Fibroblast of lung (primary cell): ENCODE data around the gene SH3TC1. TPM values are rescaled to one million over a fixed set of nuclear protein-coding genes. Genes with fewer than 3 reads are reported as not detected.

ENCODE experiments used
- DNase-seq, 2 donors: peaks; one replicate each; pipeline versions ENCODE4 v3.0.0 to v3.0.0-alpha.2; 2010; ENCODE audit warnings: low read depth in 2 of 2
- H2AFZ ChIP-seq: 2 replicates; pipeline ENCODE4 v1.5.1; 2012; ENCODE audit warnings: low read length, control low read depth, inconsistent platforms
- H3K27ac ChIP-seq: 2 replicates; pipeline ENCODE4 v1.5.1; 2011; ENCODE audit warnings: low read length, control low read depth; ENCODE audit not compliant: insufficient read depth
- H3K27me3 ChIP-seq: 2 replicates; pipeline ENCODE4 v1.5.1; 2011; ENCODE audit warnings: mild to moderate bottlenecking, low read length; ENCODE audit not compliant: control insufficient read depth, insufficient read depth
- H3K36me3 ChIP-seq: 2 replicates; pipeline ENCODE4 v1.5.1; 2011; ENCODE audit warnings: low read length; ENCODE audit not compliant: control insufficient read depth, insufficient read depth
- H3K4me1 ChIP-seq: 2 replicates; pipeline ENCODE4 v1.5.1; 2011; ENCODE audit warnings: low read length; ENCODE audit not compliant: control insufficient read depth, insufficient read depth; ENCODE audit errors: extremely low read depth
- H3K4me2 ChIP-seq: 2 replicates; pipeline ENCODE4 v1.5.1; 2011; ENCODE audit warnings: low read length, control low read depth; ENCODE audit not compliant: insufficient read depth; ENCODE audit errors: extremely low read depth
- H3K4me3 ChIP-seq, 4 experiments: fragments of 200-600 bp in 1 of 4; sonication (generic) in 1 of 4; replicated peaks in 1 of 4; 2 replicates each; pipeline ENCODE4 v1.5.1; 2011 to 2016; ENCODE audit warnings: low read length in 4 of 4, low read depth in 3 of 4, mild to moderate bottlenecking in 3 of 4, control low read depth in 2 of 4, inconsistent platforms in 1 of 4, mixed read lengths in 1 of 4; ENCODE audit not compliant: insufficient read depth in 1 of 4; ENCODE audit errors: control extremely low read depth in 1 of 4
- H3K79me2 ChIP-seq: 2 replicates; pipeline ENCODE4 v1.5.1; 2012; ENCODE audit warnings: mild to moderate bottlenecking, low read length, inconsistent platforms; ENCODE audit not compliant: control insufficient read depth, insufficient read depth
- H3K9ac ChIP-seq: 2 replicates; pipeline ENCODE4 v1.5.1; 2011; ENCODE audit warnings: mild to moderate bottlenecking, low read length, control low read depth; ENCODE audit not compliant: insufficient read depth
- H3K9me3 ChIP-seq: 2 replicates; pipeline ENCODE4 v1.5.1; 2012; ENCODE audit warnings: low read depth, low read length; ENCODE audit not compliant: control insufficient read depth, insufficient read depth
- H4K20me1 ChIP-seq: 2 replicates; pipeline ENCODE4 v1.5.1; 2011; ENCODE audit warnings: low read length; ENCODE audit not compliant: control insufficient read depth, insufficient read depth; ENCODE audit errors: extremely low read depth
- EZH2 ChIP-seq: IDR thresholded peaks from 2 replicates; pipeline ENCODE4 v1.5.1; 2012; ENCODE audit warnings: low read length, control low read depth, mild to moderate bottlenecking; ENCODE audit errors: missing control alignments
- polyA plus RNA-seq, 2 donors: library from polyadenylated mRNA; depleted of rRNA in 1 of 2; stranded (reverse) in 1 of 2; unstranded in 1 of 2; fragments of >200 nt; gene quantifications; 2 replicates each; pipeline ENCODE4 v1.2.1, GENCODE V29; 2011 to 2012; ENCODE audit warnings: missing spikeins in 1 of 2
- total RNA-seq: library from RNA; depleted of rRNA; stranded (reverse); fragments of >200 nt; gene quantifications from 2 replicates; pipeline ENCODE4 v1.2.1, GENCODE V29; 2014
- TF ChIP-seq, protein P1 (sequence below), 2 donors: IDR thresholded peaks in 1 of 2; conservative IDR thresholded peaks in 1 of 2; 1 replicate in 1 of 2; 2 replicates in 1 of 2; pipeline ENCODE4 v1.5.1; 2011 to 2012; ENCODE audit warnings: low read length in 2 of 2, control low read depth in 1 of 2, inconsistent platforms in 1 of 2, low read depth in 1 of 2, mild to moderate bottlenecking in 1 of 2

The SH3TC1 gene
- total and polyA plus RNA-seq, 2 donors (not counting 1 experiment from before 2014, with no cell fraction given) = 3.3 to 11.6 TPM

DNA sequence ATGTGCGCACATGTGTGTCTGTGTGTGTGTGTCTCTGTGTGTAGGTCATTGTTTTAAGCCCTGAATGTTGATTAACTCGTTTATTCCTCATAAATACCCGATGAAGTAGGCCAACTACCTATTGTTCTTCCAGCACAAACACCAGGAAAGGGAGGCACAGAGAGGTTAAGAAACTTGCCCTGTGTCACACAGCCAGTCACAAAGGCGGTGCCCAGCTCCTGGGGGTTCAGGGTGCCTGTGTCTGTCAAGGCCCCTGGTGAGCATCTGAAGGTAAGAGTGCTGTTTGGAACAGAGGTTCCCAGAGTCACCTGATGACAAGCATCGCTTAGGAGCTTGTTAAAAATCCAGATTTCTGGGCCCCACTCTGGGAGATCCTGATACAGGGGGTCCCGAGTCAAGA, 18.0 kb upstream of the SH3TC1 start:
- Histone ChIP-seq H3K9me3 (no peaks in the 10 kb centered on the region), H3K79me2 (no peaks in the 10 kb centered on the region), H3K4me1 (peaks cover 18% of the 10 kb centered on the region), H3K36me3 (no peaks in the 10 kb centered on the region), H3K9ac (no peak overlapping the region), H3K27ac (no peak overlapping the region), H3K4me3 (no peak overlapping the region), H4K20me1 (no peaks in the 10 kb centered on the region), H3K27me3 (no peaks in the 10 kb centered on the region), H3K4me2 (no peak overlapping the region), H2AFZ (no peak overlapping the region)
- TF ChIP-seq, protein P1, sequence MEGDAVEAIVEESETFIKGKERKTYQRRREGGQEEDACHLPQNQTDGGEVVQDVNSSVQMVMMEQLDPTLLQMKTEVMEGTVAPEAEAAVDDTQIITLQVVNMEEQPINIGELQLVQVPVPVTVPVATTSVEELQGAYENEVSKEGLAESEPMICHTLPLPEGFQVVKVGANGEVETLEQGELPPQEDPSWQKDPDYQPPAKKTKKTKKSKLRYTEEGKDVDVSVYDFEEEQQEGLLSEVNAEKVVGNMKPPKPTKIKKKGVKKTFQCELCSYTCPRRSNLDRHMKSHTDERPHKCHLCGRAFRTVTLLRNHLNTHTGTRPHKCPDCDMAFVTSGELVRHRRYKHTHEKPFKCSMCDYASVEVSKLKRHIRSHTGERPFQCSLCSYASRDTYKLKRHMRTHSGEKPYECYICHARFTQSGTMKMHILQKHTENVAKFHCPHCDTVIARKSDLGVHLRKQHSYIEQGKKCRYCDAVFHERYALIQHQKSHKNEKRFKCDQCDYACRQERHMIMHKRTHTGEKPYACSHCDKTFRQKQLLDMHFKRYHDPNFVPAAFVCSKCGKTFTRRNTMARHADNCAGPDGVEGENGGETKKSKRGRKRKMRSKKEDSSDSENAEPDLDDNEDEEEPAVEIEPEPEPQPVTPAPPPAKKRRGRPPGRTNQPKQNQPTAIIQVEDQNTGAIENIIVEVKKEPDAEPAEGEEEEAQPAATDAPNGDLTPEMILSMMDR (conservative IDR thresholded peaks at IDR 0.05 in 1 of 2, IDR thresholded peaks at IDR 0.05 in 1 of 2; ENCODE audit: low read depth in 1 of 2, low read length in 2 of 2) = no peak
- TF ChIP-seq EZH2 = no peak
- no peak for DNase-seq

DNA sequence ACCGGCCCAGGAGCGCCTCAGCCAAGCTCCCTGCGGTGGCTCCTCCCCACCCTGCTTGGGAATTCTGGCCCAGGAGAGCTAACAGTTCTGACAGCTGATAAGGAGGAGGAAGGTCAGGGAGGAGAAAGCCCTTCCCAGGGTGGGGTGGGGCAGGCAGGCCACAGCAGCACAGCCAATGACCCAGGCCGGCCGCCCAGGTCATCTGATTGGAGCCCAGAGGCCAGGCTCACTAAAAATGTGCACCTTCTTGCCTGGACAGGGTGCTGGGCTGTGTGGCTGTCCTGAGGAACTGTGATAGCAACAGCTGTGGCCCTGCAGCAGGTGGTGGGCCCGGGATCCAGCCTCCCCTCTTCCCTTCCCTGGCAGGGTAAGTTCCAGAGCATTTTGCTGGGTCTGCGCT, 17.2 kb upstream of the SH3TC1 start:
- Histone ChIP-seq H3K4me2 (no peak overlapping the region), H3K27ac (no peak overlapping the region), H3K79me2 (no peaks in the 10 kb centered on the region), H2AFZ (no peak overlapping the region), H3K9me3 (no peaks in the 10 kb centered on the region), H3K4me3 (no peak overlapping the region), H3K9ac (no peak overlapping the region), H3K36me3 (no peaks in the 10 kb centered on the region), H4K20me1 (no peaks in the 10 kb centered on the region), H3K27me3 (no peaks in the 10 kb centered on the region), H3K4me1 (peaks cover 18% of the 10 kb centered on the region)
- TF ChIP-seq, protein P1 (conservative IDR thresholded peaks at IDR 0.05 in 1 of 2, IDR thresholded peaks at IDR 0.05 in 1 of 2; ENCODE audit: low read depth in 1 of 2, low read length in 2 of 2) = no peak
- TF ChIP-seq EZH2 = no peak
- no peak for DNase-seq

DNA sequence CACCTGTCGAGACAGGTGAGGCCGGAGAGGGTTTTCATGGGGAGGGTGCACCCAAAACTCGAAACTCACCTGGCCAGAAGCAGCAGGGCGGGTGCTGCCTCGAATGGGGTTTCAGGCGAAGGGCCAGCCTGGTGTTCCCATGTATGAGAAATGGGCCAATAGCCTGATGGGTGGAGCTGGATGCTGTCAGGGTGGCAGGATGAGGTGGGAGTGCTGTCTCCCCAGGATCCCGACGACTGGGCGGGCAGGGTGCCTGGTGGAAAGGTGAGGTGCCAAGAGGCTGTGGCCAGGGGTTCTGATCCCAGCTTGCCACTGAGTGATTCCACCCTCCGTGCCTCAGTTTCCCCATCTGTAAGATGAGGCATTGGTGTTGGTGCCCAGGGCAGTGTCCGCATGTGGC, 16.8 kb upstream of the SH3TC1 start:
- no peaks in the 10 kb centered on the region for H4K20me1 ChIP-seq
- no peak for DNase-seq
- no peak overlapping the region for H3K4me2 ChIP-seq
- no peaks in the 10 kb centered on the region for H3K9me3 ChIP-seq
- no peak overlapping the region for H3K9ac ChIP-seq
- peaks cover 18% of the 10 kb centered on the region for H3K4me1 ChIP-seq
- TF ChIP-seq EZH2 = no peak
- TF ChIP-seq, protein P1 (conservative IDR thresholded peaks at IDR 0.05 in 1 of 2, IDR thresholded peaks at IDR 0.05 in 1 of 2; ENCODE audit: low read depth in 1 of 2, low read length in 2 of 2) = no peak
- H3K36me3 ChIP-seq = no peaks in the 10 kb centered on the region
- H3K4me3 ChIP-seq = no peak overlapping the region
- no peak overlapping the region for H3K27ac ChIP-seq
- H3K27me3 ChIP-seq = no peaks in the 10 kb centered on the region
- H3K79me2 ChIP-seq = no peaks in the 10 kb centered on the region
- no peak overlapping the region for H2AFZ ChIP-seq
